Measurements from ENCODE around the gene CWC27. TPM values are rescaled to one million over a fixed set of nuclear protein-coding genes. Genes with fewer than 3 reads are reported as not detected.

The CWC27 gene
- total RNA-seq, 1 donor from 2014 or later: 29.3 TPM

- intact Hi-C loops (cut with micrococcal nuclease): no loop called here
Observed at GRCh38 chr5:64836190-64836755, 67.5 kb downstream of the CWC27 start.

GRCh38 chr5:64836786-64837185 lies 68.1 kb downstream of the CWC27 start:
- intact Hi-C loops (cut with micrococcal nuclease): no loop called here

GRCh38 chr5:64838376-64838775 lies 69.6 kb downstream of the CWC27 start:
- intact Hi-C loops (cut with micrococcal nuclease): no loop called here

DNA sequence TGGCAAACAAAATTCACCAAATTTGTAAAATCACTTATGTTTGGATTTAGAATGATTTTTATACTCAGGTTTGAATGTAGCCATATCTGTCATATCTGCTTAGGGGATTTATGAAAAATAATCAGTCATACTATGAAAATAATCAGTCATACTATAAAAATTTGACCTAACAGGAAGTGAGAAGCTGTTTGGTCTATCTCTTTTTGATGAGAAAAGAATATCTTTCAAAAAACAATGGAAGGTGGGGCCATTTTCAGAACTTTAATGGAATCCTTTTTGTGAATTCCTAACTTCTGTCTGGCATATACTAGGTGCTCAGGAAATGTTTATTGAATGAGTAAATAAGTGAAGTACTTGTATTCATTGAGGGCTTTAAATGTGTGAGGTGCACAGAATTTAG lies 70.1 kb downstream of the CWC27 start:
- intact Hi-C loops (cut with micrococcal nuclease): no loop called here

GRCh38 chr5:64839936-64840335 lies 71.2 kb downstream of the CWC27 start:
- intact Hi-C loops (cut with micrococcal nuclease): no loop called here

DNA sequence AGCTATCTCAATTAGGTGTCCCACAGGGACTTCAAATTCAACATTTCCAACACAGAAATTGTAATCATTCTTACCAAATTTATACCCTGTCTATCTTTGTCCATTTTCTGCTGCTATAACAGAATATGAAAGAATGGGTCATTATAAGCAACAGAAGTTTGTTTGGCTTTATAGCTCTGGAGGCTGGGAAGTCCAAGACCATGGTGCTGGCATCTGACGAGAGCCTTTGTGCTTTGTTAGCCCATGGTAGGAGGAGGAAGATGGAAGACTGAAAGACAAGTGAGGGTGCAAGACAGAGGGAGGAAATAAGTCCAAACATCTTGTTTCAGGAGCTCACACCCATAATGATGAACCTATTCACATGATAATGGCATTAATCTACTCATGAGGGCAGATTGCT lies 72.2 kb downstream of the CWC27 start:
- intact Hi-C loops (cut with micrococcal nuclease): no loop called here

- intact Hi-C loops (cut with micrococcal nuclease): no loop called here
Observed at GRCh38 chr5:64853777-64854176, 85.0 kb downstream of the CWC27 start.

GRCh38 chr5:64854855-64855254 lies 86.1 kb downstream of the CWC27 start:
- intact Hi-C loops (cut with micrococcal nuclease): no loop called here

DNA sequence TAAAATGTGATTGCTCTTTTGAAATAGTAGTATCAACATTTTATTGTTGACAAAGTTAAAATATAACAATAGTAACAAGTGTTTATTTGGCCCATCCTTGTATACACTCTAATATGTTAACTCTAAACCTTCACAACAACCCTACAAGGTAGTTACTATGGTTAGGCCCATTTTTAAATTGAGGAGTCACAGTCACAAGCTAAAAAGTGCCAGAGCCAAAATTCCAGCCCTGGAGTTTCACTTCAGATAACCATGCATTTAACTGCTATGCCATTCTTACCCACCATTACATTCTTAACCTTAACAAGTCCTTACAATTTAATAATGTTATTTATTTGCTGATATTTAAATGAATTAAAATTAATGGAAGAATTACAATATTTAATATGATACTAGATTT lies 91.2 kb downstream of the CWC27 start:
- intact Hi-C loops (cut with micrococcal nuclease): no loop called here

GRCh38 chr5:64861281-64861680 lies 92.6 kb downstream of the CWC27 start:
- intact Hi-C loops (cut with micrococcal nuclease): no loop called here

GRCh38 chr5:64864171-64864570 lies 95.4 kb downstream of the CWC27 start:
- intact Hi-C loops (cut with micrococcal nuclease): no loop called here

GRCh38 chr5:64865662-64866061 lies 96.9 kb downstream of the CWC27 start:
- intact Hi-C loops (cut with micrococcal nuclease): no loop called here

- intact Hi-C loops (cut with micrococcal nuclease): no loop called here
Observed at GRCh38 chr5:64869419-64869818, 100.7 kb downstream of the CWC27 start.

DNA sequence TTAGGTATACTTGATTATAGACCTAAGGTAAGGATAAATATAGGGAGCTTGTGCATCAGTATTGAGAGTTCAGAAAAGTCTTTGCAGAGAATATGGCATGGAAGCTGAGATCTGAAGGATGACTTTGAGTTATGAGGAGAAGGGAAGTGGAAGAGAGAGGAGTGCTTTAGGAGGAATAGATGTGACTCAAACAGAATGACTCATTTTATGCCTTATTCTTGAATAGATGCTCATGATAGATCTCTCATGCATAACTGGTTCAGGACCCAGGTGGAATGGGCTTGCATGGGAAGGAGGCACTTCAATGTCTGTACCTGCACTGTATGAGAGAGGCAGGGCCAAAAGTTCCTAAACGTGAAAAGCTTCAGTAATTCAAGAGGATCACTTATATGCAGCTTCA lies 103.3 kb downstream of the CWC27 start:
- intact Hi-C loops (cut with micrococcal nuclease): no loop called here

DNA sequence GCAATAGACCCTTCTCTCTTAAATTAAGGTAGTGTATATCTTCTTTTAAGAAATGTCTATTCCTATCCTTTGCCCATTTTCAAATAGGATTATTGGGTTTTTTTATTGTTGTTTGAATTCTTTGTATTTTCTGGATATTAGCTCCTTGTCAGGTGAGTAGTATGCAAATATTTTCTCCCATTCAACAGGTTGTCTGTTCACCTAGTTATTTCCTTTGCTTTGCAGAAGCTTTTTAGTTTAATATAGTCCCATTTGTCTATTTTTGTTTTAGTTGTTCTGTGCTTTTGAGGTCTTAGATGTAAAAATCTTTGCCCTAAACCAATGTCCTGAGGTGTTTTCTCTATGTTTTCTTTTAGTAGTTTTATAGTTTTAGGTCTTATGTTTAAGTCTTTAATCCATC lies 104.7 kb downstream of the CWC27 start:
- intact Hi-C loops (cut with micrococcal nuclease): no loop called here

DNA sequence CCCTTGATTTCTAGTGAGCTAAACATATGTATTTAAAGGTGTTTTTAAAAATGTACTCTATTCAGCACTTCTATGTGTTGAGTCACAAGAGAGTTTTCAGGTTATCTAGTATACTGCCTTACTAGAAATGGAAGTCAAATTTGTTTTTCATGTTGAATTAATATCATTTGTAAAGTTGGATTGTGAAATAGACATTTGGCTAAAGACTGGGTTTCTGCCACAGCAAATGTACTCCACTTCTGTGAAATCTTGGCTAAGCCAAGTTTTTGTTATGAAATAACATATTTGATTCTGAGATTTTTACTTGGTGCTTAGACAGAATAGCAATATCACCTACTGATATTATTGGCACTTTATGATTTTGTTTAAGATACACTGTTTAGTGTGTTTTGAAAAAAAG lies 106.0 kb downstream of the CWC27 start:
- intact Hi-C loops (cut with micrococcal nuclease): no loop called here

- intact Hi-C loops (cut with micrococcal nuclease): no loop called here
Observed at GRCh38 chr5:64876203-64876602, 107.5 kb downstream of the CWC27 start.

GRCh38 chr5:64880821-64881220 lies 112.1 kb downstream of the CWC27 start:
- intact Hi-C loops (cut with micrococcal nuclease): no loop called here

DNA sequence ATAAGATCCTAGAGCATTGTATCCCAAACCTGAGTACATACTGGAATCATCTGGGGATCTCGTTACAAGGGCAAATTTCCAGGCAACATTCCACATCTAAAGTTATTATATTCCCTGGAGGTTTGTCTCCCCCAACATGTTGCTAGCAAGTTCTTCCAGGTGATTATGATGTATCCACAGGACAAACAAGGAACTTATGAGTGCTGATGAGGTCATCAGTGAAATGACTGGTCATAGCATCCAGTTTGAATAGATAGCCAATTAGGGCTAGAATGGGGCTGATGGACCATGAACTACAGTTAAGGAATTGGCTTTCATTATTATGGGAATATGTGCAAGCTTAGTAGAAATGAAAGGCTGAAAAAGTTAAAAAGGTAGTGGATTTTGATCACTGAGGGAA lies 115.2 kb downstream of the CWC27 start:
- intact Hi-C loops (cut with micrococcal nuclease): no loop called here

DNA sequence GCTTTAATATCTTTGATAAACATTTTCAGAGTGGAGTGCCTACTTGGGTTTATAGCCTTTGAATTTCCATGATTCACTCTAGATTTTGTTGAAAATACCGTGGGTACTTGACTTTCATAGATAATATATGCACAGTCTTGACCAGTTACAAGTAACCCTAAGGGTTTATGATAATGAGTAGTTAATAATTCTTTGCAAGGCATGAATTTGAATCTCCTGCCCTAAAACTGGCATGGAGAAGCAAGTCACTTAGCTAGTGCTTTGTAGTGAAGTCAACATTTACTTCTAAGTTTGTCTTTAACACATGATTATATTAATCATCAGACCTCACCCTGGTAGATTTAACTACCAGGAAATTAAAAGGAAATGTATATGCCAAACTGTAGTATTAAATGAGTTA lies 115.8 kb downstream of the CWC27 start:
- intact Hi-C loops (cut with micrococcal nuclease): no loop called here

- intact Hi-C loops (cut with micrococcal nuclease): no loop called here
Observed at GRCh38 chr5:64887910-64888309, 119.2 kb downstream of the CWC27 start.

DNA sequence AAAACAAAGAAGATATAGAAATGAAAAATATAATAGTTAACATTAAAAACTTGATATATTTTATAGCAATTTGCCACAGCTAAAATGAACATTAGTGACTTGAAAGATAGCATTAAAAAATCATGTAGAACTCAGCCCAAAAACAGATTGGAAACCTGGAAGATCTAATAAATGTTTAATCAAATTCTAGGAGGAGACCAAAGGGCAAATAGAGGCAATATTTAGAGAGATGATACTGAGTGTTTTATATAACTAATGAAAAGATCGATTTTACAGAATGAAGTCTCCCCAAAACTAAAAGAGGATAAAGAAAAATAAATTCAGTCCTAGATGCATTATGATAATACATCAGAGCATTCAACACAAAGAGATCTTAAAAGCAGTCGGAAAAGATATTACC lies 127.0 kb downstream of the CWC27 start:
- intact Hi-C loops (cut with micrococcal nuclease): no loop called here

- intact Hi-C loops (cut with micrococcal nuclease): no loop called here
Observed at GRCh38 chr5:64899838-64900237, 131.1 kb downstream of the CWC27 start.

- intact Hi-C loops (cut with micrococcal nuclease): no loop called here
Observed at GRCh38 chr5:64900618-64901017, 131.9 kb downstream of the CWC27 start.
